Transverse colon (tissue), 4 donors: ENCODE results near the gene COL5A3. TPM values are rescaled to one million over a fixed set of nuclear protein-coding genes. Genes with fewer than 3 reads are reported as not detected.

Experiments used
- DNase-seq: peaks from one replicate; pipeline ENCODE4 v3.0.0-alpha.2; 2019
- H3K27ac ChIP-seq, 4 donors: fragments of 200-600 bp; sonication (generic); 2 replicates each; pipeline ENCODE4 v1.5.1; 2016 to 2018; ENCODE audit warnings: inconsistent platforms in 4 of 4
- H3K27me3 ChIP-seq: fragments of 200-600 bp; sonication (generic); 2 replicates; pipeline ENCODE4 v1.5.1; 2017; ENCODE audit warnings: inconsistent platforms
- H3K36me3 ChIP-seq, 4 donors: fragments of 200-600 bp; sonication (generic); 2 replicates each; pipeline ENCODE4 v1.5.1; 2017 to 2019; ENCODE audit warnings: inconsistent platforms in 4 of 4
- H3K4me1 ChIP-seq, 4 donors: fragments of 200-600 bp; sonication (generic); 2 replicates each; pipeline ENCODE4 v1.5.1; 2017 to 2020; ENCODE audit warnings: inconsistent platforms in 4 of 4
- H3K4me3 ChIP-seq, 4 donors: fragments of 200-600 bp; sonication (generic); 1 replicate in 1 of 4; 2 replicates in 3 of 4; pipeline versions ENCODE4 v1.5.1 to v1.6.1; 2017 to 2019; ENCODE audit warnings: inconsistent platforms in 4 of 4
- H3K9me3 ChIP-seq, 2 donors: fragments of 200-600 bp; sonication (generic); 2 replicates each; pipeline ENCODE4 v1.5.1; 2017 to 2019; ENCODE audit warnings: inconsistent platforms in 2 of 2
- EP300 ChIP-seq: sonication (generic); formaldehyde crosslinking; IDR thresholded peaks from one replicate; pipeline ENCODE4 v1.6.1; 2017; ENCODE audit warnings: antibody characterized with exemption, low read depth
- POLR2A ChIP-seq: fragments of 450-650 bp; IDR thresholded peaks from one replicate; pipeline ENCODE4 v1.6.1; 2016; ENCODE audit warnings: antibody characterized with exemption, mild to moderate bottlenecking, moderate library complexity
- POLR2AphosphoS5 ChIP-seq, 3 donors: sonication (generic); formaldehyde crosslinking; IDR thresholded peaks; one replicate each; pipeline ENCODE4 v1.6.1; 2016; ENCODE audit warnings: antibody characterized with exemption in 3 of 3
- WGBS, 2 donors: methylation state at CpG; one replicate each; pipeline ENCODE4 v1.1.5; 2018; ENCODE audit warnings: low coverage in 1 of 2; 5-methylcytosine and 5-hydroxymethylcytosine counted together
- in situ Hi-C, 4 donors: fragments of 200-750 bp; cut with MboI; loops; one replicate each; pipeline versions ENCODE4 v1.15.0 to v1.15.1; 2017; ENCODE audit warnings: low sequenced_read_pairs in 3 of 4, low pct_ligation_motif_present in 1 of 4, low pct_unique_long_range_greater_than_20kb in 1 of 4
- intact Hi-C: fragments of 100-400 bp; cut with DNase I; formaldehyde crosslinking; loops from one replicate; pipeline ENCODE4 v1.15.1; 2023; ENCODE audit warnings: low total_unique reads
- total RNA-seq, 4 donors: library from RNA; depleted of rRNA; stranded (reverse); fragments of >200 nt; gene quantifications; one replicate each; pipeline ENCODE4 v1.1.0, GENCODE V29; 2016
- TF ChIP-seq, protein P1 (sequence below), 5 experiments: fragments of 200-600 bp in 3 of 5; fragments of 450-650 bp in 2 of 5; sonication (generic) in 3 of 5; IDR thresholded peaks; 1 replicate in 2 of 5; 2 replicates in 3 of 5; pipeline ENCODE4 v1.5.1; 2016 to 2017; ENCODE audit warnings: antibody characterized with exemption in 5 of 5, inconsistent platforms in 3 of 5, mild to moderate bottlenecking in 2 of 5, moderate library complexity in 1 of 5

The COL5A3 gene
- total RNA-seq, 4 donors from 2014 or later, result 2.5 to 17.7 (median 7.9) TPM

DNA sequence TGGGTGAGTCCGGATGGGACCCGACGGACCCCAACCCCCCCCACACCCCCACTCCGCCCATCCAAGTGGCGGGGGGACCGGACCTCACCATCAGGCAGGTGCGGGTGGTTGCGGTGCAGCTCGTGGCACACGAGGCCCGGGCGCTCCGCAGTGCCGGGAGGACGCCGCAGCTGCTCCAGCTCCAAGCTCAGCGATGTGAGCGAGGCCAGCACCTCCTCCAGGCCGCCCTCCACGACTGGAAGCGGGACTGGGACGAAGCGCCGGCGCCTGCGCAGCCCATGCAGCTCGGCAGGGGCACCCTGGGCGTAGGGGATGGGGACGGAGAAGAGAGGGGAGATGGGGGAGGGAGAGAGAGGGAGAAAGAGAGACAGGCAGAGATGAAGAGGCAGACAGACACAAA is 43.9 kb downstream of the COL5A3 start:
- no peaks in the 10 kb centered on the region for H3K9me3 ChIP-seq
- DNase-seq, result no peak
- no peaks in the 10 kb centered on the region for H3K4me1 ChIP-seq
- TF ChIP-seq POLR2A (no peak), POLR2AphosphoS5 (IDR thresholded peaks at IDR 0.05) (no peak), EP300 (no peak)
- TF ChIP-seq, protein P1, sequence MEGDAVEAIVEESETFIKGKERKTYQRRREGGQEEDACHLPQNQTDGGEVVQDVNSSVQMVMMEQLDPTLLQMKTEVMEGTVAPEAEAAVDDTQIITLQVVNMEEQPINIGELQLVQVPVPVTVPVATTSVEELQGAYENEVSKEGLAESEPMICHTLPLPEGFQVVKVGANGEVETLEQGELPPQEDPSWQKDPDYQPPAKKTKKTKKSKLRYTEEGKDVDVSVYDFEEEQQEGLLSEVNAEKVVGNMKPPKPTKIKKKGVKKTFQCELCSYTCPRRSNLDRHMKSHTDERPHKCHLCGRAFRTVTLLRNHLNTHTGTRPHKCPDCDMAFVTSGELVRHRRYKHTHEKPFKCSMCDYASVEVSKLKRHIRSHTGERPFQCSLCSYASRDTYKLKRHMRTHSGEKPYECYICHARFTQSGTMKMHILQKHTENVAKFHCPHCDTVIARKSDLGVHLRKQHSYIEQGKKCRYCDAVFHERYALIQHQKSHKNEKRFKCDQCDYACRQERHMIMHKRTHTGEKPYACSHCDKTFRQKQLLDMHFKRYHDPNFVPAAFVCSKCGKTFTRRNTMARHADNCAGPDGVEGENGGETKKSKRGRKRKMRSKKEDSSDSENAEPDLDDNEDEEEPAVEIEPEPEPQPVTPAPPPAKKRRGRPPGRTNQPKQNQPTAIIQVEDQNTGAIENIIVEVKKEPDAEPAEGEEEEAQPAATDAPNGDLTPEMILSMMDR (IDR thresholded peaks at IDR 0.05), result no peak
- H3K27me3 ChIP-seq, result peaks cover 26% of the 10 kb centered on the region
- in situ Hi-C loops, result no loop called here
- no peaks in the 10 kb centered on the region for H3K36me3 ChIP-seq
- no peak overlapping the region for H3K27ac ChIP-seq
- no peak overlapping the region for H3K4me3 ChIP-seq
- WGBS, 2 donors, result 20 to 40% methylated on average over 11 to 23 of the region's 29 CpGs
- intact Hi-C loops, result no loop called here

DNA sequence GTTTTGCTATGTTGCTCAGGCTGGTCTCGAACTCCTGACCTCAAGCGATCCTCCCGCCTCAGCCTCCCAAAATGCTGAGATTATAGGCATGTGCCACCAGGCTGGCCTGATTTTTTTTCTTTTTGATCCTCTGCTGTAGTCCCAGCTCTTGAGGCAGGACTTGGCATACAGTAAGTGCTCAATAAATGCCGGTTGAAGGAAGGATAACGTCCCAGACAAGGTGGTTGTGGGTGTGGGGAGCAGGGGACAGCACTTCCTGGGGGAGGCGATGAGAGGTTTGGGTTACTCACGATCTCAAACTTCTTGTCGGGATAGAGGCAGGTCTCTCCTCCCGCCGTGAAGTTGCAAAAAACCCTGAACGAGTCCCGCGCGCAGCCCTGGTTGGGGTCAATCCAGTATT is 44.3 kb downstream of the COL5A3 start:
- no peak for DNase-seq
- in situ Hi-C loops (no loop called here), intact Hi-C loops (no loop called here)
- Histone ChIP-seq H3K27ac (no peak overlapping the region), H3K27me3 (peaks cover 26% of the 10 kb centered on the region), H3K9me3 (no peaks in the 10 kb centered on the region), H3K4me1 (no peaks in the 10 kb centered on the region), H3K4me3 (no peak overlapping the region), H3K36me3 (no peaks in the 10 kb centered on the region)
- WGBS, 2 donors, result 57% methylated on average over 10 of the region's 14 CpGs; no CpG with 5 or more reads in 1 of the 2 donors
- TF ChIP-seq, protein P1 (IDR thresholded peaks at IDR 0.05), result no peak
- TF ChIP-seq EP300, result no peak
- no peak for TF ChIP-seq POLR2AphosphoS5 (IDR thresholded peaks at IDR 0.05)
- TF ChIP-seq POLR2A, result no peak

- no peak for TF ChIP-seq EP300
- no peak for TF ChIP-seq POLR2AphosphoS5 (IDR thresholded peaks at IDR 0.05)
- TF ChIP-seq, protein P1 (IDR thresholded peaks at IDR 0.05), result no peak
- TF ChIP-seq POLR2A, result no peak
- H3K9me3 ChIP-seq, result no peaks in the 10 kb centered on the region
- DNase-seq, result no peak
- no peak overlapping the region for H3K27ac ChIP-seq
- in situ Hi-C loops, result no loop called here
- WGBS, 2 donors, result 33 to 46% methylated on average over 2 to 7 of the region's 7 CpGs
- H3K4me3 ChIP-seq, result no peak overlapping the region
- H3K27me3 ChIP-seq, result peaks cover 26% of the 10 kb centered on the region
- H3K36me3 ChIP-seq, result no peaks in the 10 kb centered on the region
- H3K4me1 ChIP-seq, result no peaks in the 10 kb centered on the region
- intact Hi-C loops, result no loop called here
Measured at GRCh38 chr19:9962623-9963290, 47.5 kb downstream of the COL5A3 start.

DNA sequence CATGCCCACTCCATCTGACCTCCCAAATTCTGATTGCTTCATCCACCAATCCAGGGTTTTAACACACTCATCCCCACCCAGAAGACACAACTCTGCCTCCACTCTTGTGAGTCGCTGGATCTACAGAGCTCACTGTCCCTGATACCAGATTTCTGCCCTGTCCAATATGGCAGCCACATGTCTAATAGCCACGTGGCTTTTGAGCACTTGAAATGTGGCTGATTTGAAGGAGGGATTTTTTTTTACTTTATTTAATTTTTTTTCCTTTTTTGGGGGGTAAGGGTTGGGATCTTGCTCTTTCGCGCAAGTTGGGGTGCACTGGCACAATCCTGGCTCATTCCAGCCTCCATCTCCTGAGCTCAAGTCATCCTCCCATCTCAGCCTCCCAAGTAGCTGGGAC is 49.2 kb downstream of the COL5A3 start:
- intact Hi-C loops, result no loop called here
- no peak overlapping the region for H3K27ac ChIP-seq
- in situ Hi-C loops, result no loop called here
- no peak for TF ChIP-seq EP300
- TF ChIP-seq, protein P1 (IDR thresholded peaks at IDR 0.05), result no peak
- no peak for TF ChIP-seq POLR2AphosphoS5 (IDR thresholded peaks at IDR 0.05)
- TF ChIP-seq POLR2A, result no peak
- no peaks in the 10 kb centered on the region for H3K9me3 ChIP-seq
- no peaks in the 10 kb centered on the region for H3K4me1 ChIP-seq
- WGBS, 2 donors, result 82 to 100% methylated on average over 3 to 4 of the region's 4 CpGs
- H3K27me3 ChIP-seq, result peaks cover 16% of the 10 kb centered on the region
- H3K4me3 ChIP-seq, result no peak overlapping the region
- no peak for DNase-seq
- H3K36me3 ChIP-seq, result no peaks in the 10 kb centered on the region
